GM12865 (cell line): ENCODE results near the gene FLOT1.

Experiments
- DNase-seq: peaks from one replicate; pipeline ENCODE4 v3.0.0; 2010; ENCODE audit warnings: low read depth
- H3K4me3 ChIP-seq: 2 replicates; pipeline ENCODE4 v1.5.1; 2011; ENCODE audit warnings: mild to moderate bottlenecking, low read depth, low read length, control low read depth
- TF ChIP-seq, protein P1 (sequence below): IDR thresholded peaks from 2 replicates; pipeline ENCODE4 v1.5.1; 2011; ENCODE audit warnings: low read length, control low read depth, low read depth, inconsistent platforms; ENCODE audit not compliant: insufficient read depth; ENCODE audit errors: missing control alignments

The FLOT1 gene

DNA sequence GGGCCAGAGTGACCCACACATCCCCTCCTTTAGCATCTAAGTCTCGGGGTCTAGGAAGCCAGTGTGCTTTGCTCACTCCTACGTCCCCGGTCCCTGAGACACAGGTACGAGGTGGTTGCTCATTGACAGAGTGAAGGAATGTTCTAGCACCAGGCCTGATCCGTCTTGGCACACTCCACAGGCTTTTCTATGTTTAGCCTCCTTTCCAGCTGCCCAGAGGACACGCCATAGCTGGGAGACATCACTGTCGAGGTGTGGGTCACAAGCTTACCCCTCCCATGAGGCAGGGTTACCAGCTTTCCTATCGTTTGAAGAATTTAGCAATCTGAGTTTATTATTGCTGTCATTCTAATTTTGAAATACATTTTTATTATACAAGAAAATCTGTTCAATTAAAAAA, 32.2 kb upstream of the FLOT1 start:
- no peak for DNase-seq
- H3K4me3 ChIP-seq, result no peak overlapping the region
- TF ChIP-seq, protein P1, sequence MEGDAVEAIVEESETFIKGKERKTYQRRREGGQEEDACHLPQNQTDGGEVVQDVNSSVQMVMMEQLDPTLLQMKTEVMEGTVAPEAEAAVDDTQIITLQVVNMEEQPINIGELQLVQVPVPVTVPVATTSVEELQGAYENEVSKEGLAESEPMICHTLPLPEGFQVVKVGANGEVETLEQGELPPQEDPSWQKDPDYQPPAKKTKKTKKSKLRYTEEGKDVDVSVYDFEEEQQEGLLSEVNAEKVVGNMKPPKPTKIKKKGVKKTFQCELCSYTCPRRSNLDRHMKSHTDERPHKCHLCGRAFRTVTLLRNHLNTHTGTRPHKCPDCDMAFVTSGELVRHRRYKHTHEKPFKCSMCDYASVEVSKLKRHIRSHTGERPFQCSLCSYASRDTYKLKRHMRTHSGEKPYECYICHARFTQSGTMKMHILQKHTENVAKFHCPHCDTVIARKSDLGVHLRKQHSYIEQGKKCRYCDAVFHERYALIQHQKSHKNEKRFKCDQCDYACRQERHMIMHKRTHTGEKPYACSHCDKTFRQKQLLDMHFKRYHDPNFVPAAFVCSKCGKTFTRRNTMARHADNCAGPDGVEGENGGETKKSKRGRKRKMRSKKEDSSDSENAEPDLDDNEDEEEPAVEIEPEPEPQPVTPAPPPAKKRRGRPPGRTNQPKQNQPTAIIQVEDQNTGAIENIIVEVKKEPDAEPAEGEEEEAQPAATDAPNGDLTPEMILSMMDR, result no peak

DNA sequence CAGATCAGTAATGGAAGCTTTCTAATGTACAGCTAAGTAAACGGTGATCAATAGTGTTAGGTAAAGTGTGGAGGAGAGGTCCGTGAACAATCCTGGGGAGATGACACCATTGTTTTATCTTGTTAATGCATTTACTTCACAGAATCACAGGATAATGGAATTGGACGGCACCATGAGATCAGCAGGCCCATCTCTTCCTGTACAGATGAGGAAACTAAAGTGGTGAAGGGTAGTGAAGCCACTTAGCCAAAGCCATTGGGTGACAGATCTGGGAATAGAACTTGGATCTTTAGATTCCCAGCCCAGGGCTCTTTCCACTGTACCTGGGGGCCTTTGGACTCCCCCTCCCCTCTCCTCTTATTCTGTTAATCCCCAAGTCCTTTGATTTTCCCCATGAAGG, 28.1 kb upstream of the FLOT1 start:
- DNase-seq, result no peak
- TF ChIP-seq, protein P1, result no peak
- no peak overlapping the region for H3K4me3 ChIP-seq

DNA sequence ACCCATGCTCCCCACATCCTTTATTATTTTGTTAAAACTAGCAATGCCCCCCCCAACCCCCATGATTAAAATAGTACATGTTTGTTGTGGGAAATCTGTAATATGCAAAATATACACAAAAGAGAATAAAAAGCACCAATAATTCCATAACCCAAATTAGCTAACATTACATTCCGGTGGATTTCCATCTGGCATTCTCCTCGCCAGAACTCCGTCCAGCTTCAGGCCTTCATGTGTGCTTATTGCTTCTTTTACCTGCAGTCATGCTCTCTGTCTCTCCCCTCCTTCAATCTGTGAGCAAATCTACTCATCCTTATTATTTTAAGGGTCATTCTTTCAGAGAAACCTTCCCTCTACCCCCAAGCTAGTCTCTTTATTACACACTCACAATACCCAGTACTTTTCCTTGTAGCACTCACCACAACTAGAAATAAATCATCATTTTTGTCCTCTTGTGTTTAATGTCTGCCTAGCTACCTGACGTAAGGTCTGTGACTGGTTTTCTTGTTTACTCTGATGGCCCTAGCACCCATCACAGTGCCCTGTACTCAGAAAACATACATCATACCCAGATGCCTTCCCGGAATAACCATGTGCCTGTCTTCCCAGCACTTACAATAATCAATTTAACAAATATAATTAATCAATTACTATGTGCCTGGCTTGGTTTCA, 27.5 kb upstream of the FLOT1 start:
- no peak overlapping the region for H3K4me3 ChIP-seq
- DNase-seq, result no peak
- TF ChIP-seq, protein P1, result no peak

DNA sequence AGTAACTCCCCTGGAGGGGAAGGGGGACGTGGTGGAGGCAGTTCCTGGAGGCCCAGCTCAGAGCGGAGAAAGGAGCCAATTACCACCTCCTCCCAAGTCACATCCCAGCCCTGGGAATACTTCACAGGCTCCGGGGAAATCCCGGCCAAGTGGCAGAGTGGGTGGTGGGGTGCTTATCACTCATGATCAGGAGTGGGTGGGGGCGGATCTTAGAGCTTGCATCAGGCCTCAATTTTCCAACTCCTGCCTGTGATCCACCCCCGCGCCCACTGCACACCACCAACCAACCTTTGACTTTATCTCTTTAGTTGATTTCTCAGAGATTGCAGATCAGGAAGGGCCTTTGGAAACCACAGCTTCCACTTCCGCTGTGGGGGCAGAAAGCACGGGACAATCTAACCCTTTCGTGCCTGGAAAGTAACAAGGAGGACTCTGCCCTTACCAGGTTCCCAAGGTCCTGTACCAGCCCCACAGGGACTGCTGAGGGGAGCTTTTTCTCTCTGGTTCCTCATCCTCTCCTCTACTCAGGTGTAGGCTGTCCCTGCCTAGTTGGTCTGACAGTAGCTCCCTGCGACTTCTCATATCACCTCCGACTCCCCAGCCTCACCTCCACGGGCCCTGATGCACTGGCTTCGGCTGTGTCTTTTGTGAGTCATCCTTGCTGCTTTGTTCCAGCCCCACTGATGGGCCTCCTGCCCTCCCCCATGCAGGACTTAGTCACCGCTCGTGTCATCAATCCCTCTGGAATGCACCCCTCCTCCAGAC, 26.8 kb upstream of the FLOT1 start:
- peak; percentile 50 for DNase-seq
- H3K4me3 ChIP-seq, result no peak overlapping the region
- TF ChIP-seq, protein P1, result no peak

DNA sequence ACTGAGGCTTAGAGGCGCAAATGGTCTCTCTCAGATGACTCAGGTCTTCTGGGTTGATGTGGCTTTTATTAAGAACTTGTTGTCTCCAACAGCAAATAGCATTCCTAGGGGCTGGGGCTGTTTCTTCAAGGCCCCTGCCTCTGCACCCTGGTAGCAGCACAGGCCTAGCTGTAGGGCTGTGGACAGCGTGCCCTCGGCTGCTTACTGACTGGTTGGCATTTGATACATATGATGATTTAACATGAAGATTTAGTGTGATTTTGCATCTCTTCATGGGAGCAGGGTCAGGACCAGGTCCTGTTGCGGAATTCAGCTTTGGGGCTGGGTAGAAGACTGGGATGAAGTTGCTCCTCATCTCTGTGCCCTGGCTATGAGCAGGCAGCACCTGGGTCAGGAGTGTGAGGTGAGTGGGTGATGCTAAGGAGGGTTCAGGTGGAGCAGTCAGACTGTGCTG, 26.2 kb upstream of the FLOT1 start:
- TF ChIP-seq, protein P1, result no peak
- H3K4me3 ChIP-seq, result no peak overlapping the region
- DNase-seq, result no peak

DNA sequence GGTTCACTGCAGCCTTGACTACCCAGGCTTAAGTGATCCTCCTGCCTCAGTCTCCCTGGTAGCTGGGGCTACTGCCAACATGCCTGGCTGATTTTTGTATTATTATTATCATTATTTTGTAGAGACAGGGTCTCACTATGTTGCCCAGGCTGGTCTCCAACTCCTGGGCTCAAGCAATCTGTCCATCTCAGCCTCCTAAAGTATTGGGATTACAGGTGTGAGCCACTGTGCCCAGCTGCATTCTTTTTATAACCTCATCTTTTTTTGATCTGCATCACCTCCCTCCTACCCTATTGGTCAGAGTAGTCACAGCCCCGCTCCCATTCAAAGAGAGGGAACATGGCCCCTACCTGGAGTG, 25.4 kb upstream of the FLOT1 start:
- TF ChIP-seq, protein P1, result no peak
- H3K4me3 ChIP-seq, result no peak overlapping the region
- no peak for DNase-seq
